Stimulated activated memory B cell treated with anti-CD40 and anti-IgM and Interleukin-4, amounts not matched to agents 10 μg/mL and 1 μg/mL and 100 μg/mL, for 72 hours (primary cell): ENCODE results near the gene RAMACL.
A peak's percentile ranks its signal among the peaks of the same experiment; 100 is the strongest.
"Not testable (repeated sequence)": the region's sequence is repeated elsewhere in the genome, so short reads cannot be mapped to it uniquely, and the experiment has no call there.

Experiments
- ATAC-seq: fragments of 150-1000 bp; cut with Tn5 transposase; 2 replicates; pipeline ENCODE4 v1.10.0; 2021
- H3K27ac Mint-ChIP-seq: one replicate; pipeline ENCODE4 v1.8.0; 2022; ENCODE audit warnings: mild to moderate bottlenecking, mixed read lengths
- H3K27me3 Mint-ChIP-seq: one replicate; pipeline ENCODE4 v1.8.0; 2022; ENCODE audit warnings: mixed read lengths
- H3K36me3 Mint-ChIP-seq: one replicate; pipeline ENCODE4 v1.8.0; 2022; ENCODE audit warnings: mixed read lengths
- H3K4me1 Mint-ChIP-seq: one replicate; pipeline ENCODE4 v1.8.0; 2022; ENCODE audit warnings: mixed read lengths
- H3K4me3 Mint-ChIP-seq: one replicate; pipeline ENCODE4 v1.8.0; 2022; ENCODE audit warnings: mild to moderate bottlenecking, moderate library complexity, mixed read lengths
- H3K9me3 Mint-ChIP-seq: one replicate; pipeline ENCODE4 v1.8.0; 2022; ENCODE audit warnings: mixed read lengths

The RAMACL gene

DNA sequence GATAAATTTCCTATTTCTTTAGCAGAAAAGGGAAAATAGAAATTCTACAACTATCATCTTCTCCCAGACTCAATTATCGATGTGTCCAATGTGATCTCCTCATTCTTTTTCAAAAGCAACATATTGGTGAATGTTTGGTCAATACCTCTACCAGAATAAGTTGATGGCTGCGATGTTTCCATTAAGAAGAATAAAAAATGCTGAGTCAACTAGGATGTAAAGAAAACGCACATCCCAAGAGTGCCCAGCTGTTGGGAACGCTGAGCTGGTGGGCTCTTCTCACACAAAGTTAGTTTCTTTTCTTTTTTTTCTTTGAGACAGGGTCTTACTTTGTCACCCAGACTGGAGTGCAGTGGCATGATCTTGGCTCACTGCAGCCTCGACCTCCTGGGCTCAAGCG is 39.8 kb downstream of the RAMACL start:
- no peaks in the 10 kb centered on the region for H3K27me3 Mint-ChIP-seq
- H3K4me1 Mint-ChIP-seq, result peaks cover 8% of the 10 kb centered on the region
- no peaks in the 10 kb centered on the region for H3K9me3 Mint-ChIP-seq
- H3K27ac Mint-ChIP-seq, result no peak overlapping the region
- no peak overlapping the region for H3K4me3 Mint-ChIP-seq
- ATAC-seq, result no peak
- peaks cover 7% of the 10 kb centered on the region for H3K36me3 Mint-ChIP-seq

DNA sequence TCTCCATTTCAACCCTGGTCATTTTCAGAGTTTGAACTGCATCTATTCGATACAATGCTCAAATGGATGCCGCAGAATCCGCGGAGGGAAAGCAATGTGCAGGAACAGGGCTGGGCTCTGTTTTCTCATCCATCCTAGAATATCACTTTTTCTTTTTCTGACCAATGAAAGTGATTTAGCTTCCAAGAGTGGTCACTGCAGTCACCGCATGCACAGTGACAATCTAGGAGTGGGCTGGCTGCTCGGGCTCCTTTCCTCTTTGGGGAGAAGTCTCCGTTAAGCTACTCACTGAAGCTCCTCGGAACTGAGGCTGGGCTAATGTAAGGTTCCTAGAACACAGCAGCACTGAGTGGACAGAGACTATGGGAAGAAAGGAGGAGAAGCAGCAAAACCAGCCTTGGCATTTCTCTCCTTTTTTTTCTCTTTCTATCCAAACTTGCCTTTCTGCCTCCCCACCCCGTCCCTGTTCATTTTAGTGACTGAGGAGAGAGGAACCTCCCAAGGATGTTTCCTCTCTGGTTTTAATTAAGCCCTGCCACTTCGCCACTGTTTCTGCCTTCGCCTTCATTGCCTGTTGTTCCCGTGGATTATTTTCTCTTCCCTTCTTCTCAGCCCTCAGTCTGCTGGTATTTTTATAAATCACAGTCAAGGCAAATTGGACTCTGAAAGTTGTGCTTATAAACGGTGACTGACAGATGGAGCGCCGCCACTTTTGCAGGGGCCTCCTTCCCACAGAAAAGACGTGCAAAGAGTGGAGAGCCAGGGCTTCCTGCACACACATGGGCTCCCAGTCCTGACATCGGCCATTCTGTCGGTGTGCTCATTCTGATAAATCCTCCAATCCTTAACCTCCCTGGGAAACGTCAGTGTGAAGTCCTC is 41.1 kb downstream of the RAMACL start:
- no peak for ATAC-seq
- no peak overlapping the region for H3K4me3 Mint-ChIP-seq
- H3K27ac Mint-ChIP-seq, result no peak overlapping the region
- H3K9me3 Mint-ChIP-seq, result no peaks in the 10 kb centered on the region
- peaks cover 21% of the 10 kb centered on the region for H3K4me1 Mint-ChIP-seq
- peaks cover 7% of the 10 kb centered on the region for H3K36me3 Mint-ChIP-seq
- no peaks in the 10 kb centered on the region for H3K27me3 Mint-ChIP-seq

DNA sequence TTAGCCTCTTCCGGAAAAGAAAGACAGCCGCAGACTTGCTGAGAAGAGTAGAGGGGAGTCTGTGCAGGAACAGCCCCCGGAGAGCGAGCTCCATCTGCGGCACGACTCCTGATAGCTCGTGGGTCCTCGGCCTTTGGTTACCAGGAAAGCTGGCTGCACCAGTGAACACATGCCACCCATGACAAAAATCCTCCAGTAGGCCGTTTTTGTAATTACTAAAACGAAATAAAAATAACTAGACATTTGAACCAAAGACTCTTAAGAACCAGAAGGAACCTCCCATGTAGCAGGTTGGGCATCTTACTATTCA is 42.2 kb downstream of the RAMACL start:
- Mint-ChIP-seq H3K4me3 (no peak overlapping the region), H3K27me3 (no peaks in the 10 kb centered on the region), H3K27ac (no peak overlapping the region), H3K9me3 (no peaks in the 10 kb centered on the region), H3K4me1 (peaks cover 22% of the 10 kb centered on the region), H3K36me3 (peaks cover 7% of the 10 kb centered on the region)
- no peak for ATAC-seq

DNA sequence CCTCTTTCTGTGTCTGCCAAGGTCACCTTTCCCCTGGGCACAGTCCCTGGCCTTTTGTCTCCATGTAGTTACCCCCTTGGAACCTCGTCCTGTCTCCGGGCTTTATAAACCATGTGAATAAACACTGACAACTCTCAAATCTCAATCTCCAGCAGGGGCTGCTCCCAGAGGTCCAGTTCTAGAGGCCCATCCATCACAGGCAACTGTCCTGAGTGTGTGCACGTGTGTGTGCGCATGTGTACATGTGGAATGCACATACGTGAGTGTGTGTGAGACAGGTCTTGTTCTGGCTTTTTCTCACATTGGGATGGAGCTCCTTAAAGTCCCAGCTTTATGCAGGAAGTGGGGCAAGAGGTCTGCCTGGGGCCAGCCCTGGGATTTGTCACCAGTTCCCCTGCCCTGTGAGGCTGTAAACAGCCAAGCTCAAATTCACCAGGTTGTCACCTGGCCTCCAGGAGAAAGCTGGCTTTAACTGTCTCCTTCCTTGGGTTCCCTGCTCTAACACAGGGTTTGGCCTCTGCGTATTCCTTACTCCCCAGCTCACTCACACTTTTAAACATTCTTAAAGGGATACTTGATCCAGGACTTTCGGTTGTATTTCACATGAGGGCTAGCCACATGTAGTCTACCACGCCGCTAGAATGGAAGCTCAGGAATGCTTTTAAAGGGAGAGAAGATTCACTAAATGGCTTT is 42.7 kb downstream of the RAMACL start:
- H3K36me3 Mint-ChIP-seq, result peaks cover 7% of the 10 kb centered on the region
- peaks cover 22% of the 10 kb centered on the region for H3K4me1 Mint-ChIP-seq
- H3K27me3 Mint-ChIP-seq, result no peaks in the 10 kb centered on the region
- no peaks in the 10 kb centered on the region for H3K9me3 Mint-ChIP-seq
- ATAC-seq, result no peak
- no peak overlapping the region for H3K27ac Mint-ChIP-seq
- H3K4me3 Mint-ChIP-seq, result no peak overlapping the region

DNA sequence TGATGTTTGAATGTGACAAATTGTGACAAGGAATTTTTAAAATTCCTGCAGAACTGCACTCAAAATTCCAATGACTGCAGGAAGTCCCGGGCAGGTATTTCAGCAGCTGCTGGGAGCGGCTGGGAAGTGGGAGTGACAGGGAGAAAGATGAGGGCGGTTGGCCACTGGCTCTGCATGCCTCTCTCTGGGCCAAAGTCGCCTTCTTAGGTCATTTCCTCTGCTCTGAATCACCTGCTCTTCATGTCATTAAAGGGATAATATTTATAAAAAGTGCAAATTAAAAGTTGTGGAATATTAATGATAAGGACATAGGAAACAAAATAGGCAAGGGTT is 43.9 kb downstream of the RAMACL start:
- no peaks in the 10 kb centered on the region for H3K27me3 Mint-ChIP-seq
- H3K36me3 Mint-ChIP-seq, result no peaks in the 10 kb centered on the region
- H3K4me1 Mint-ChIP-seq, result peaks cover 22% of the 10 kb centered on the region
- H3K4me3 Mint-ChIP-seq, result no peak overlapping the region
- no peak for ATAC-seq
- H3K27ac Mint-ChIP-seq, result peak overlapping the region; percentile 93
- no peaks in the 10 kb centered on the region for H3K9me3 Mint-ChIP-seq

DNA sequence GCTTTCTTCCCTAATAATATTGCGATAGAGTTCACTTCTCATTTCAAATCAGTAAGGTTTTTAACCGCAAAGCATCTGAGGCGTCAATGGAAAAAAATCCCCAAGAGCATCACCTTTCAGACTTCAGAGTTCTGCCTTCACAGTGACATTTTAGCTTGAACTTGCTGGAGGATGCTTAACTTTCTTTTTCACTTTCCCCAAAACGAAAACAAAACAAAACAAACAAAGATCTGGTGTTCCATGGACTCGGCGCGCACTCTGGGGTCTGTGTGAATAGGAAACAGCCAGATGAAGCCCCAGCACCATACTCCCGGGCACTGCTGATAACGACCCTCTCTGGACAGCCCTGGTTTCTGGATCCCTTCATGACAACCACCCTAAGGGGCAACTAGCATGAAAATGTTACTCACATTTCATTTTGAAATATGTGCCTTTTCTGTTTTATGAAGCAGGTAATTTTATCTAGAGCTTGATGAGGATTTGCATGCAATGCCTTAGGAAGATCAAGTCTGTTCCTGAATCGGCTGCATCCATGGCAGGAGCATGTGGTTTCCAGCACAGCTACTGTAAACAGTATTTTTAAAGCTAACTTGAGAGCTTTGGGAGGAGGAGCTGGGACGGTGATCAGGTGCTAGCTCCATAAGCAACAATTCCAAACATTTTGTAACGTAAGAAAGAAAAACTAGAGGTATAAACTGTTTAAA is 44.5 kb downstream of the RAMACL start:
- Mint-ChIP-seq H3K36me3 (peaks cover 4% of the 10 kb centered on the region), H3K9me3 (no peaks in the 10 kb centered on the region), H3K4me3 (peak overlapping the region; percentile 79), H3K4me1 (peaks cover 22% of the 10 kb centered on the region), H3K27ac (peak overlapping the region; percentile 93), H3K27me3 (no peaks in the 10 kb centered on the region)
- peak; percentile 58 for ATAC-seq

DNA sequence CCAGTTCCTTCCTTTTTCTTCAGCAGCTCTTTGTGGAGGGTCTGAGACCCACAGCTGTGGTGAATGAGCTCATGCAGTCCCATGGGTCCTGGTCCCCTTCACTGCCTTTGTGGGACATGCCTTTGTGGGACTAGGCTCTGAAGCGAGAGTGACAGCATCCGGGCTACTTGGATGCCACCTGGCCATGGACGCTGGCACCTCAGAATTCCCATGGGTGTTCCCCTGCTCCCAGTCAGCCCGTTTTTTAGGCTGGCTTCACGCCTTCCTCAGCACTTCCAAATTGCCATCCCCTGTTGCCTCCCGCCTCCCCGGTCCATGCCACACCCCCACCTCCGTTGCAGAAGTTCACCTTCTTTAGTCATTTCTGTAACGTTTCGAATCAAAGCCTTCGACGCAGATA is 45.1 kb downstream of the RAMACL start:
- peak; percentile 66 for ATAC-seq
- peak overlapping the region; percentile 79 for H3K4me3 Mint-ChIP-seq

DNA sequence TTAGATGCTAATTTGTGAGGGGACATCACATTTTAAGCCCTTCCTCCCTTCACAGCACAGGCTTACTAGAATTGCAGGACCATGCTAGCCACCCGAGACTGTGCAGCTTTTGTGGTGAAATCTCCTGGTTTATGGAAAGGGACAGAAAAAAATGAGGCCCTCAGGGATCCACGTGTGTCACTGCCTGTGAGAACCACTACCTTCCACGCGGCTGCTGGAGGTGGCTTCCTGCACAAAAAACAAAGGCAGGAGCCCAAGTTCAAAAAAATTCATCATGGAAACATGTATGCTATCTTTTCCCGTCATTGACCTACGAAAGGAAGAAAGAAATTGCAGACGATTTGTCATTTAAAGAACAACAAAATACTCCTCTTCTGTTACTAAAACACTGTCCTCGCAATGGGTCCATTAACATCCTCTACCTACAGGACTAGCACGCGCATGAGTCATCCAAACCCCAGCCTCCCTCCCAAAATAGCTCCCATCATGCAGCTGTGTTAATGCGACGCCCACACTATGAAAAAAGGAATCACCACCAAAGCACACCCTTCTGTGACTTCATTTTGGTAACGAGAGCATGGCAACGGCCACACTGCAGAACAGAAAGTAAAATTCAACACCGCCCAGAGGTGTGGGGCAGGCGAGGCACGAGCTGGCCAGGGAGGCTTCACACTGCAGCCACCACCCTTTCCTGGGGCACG is 45.7 kb downstream of the RAMACL start:
- H3K4me3 Mint-ChIP-seq, result peak overlapping the region; percentile 79
- peaks cover 22% of the 10 kb centered on the region for H3K4me1 Mint-ChIP-seq
- peak; percentile 95 for ATAC-seq
- peak overlapping the region; percentile 93 for H3K27ac Mint-ChIP-seq
- H3K9me3 Mint-ChIP-seq, result no peaks in the 10 kb centered on the region
- no peaks in the 10 kb centered on the region for H3K27me3 Mint-ChIP-seq
- peaks cover 12% of the 10 kb centered on the region for H3K36me3 Mint-ChIP-seq

More for the DNA sequence above, 45.1 kb downstream of the RAMACL start:
- peak overlapping the region; percentile 93 for H3K27ac Mint-ChIP-seq
- H3K36me3 Mint-ChIP-seq, result peaks cover 11% of the 10 kb centered on the region
- H3K4me1 Mint-ChIP-seq, result peaks cover 22% of the 10 kb centered on the region
- H3K9me3 Mint-ChIP-seq, result no peaks in the 10 kb centered on the region
- no peaks in the 10 kb centered on the region for H3K27me3 Mint-ChIP-seq

DNA sequence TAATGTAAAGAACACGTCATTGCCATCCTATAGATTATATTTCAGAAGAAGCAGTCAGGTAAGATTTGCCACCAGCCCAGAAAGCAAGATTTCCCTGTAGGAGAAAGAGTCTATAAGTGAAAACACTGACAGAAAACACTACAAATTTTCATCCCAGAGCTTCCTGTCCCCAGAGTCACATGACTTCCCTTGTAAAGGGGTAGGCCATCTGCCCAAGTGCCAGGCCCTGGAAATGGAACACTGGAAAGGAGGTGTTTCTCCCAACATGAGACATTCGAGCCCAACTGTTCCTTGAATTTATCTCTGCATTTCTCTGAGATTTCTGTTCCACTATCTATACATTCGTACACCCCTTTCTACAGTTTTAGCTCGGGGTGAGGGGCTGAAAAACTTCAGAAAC is 46.9 kb downstream of the RAMACL start:
- no peak overlapping the region for H3K27ac Mint-ChIP-seq
- no peak overlapping the region for H3K4me3 Mint-ChIP-seq

DNA sequence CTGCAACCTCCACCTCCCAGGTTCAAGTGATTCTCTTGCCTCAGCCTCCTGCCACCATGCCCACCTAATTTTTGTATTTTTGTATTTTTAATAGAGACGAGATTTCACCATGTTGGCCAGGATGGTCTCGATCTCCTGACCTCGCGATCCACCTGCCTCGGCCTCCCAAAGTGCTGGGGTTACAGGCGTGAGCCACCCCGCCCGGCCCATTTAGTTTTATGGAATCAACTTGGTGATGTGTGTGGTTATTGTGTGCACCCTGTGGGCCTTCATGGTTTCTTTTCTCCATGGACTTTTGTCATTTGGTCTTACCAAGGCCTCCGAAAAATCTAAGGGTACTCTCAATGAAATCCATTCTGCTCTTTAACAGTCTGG is 47.5 kb downstream of the RAMACL start:
- not testable (repeated sequence) for ATAC-seq, H3K9me3 Mint-ChIP-seq, H3K27me3 Mint-ChIP-seq, H3K4me3 Mint-ChIP-seq
- Mint-ChIP-seq H3K27ac (peak overlapping the region; percentile 32), H3K36me3 (peaks cover 18% of the 10 kb centered on the region), H3K4me1 (peaks cover 22% of the 10 kb centered on the region)

More for the DNA sequence above, 46.9 kb downstream of the RAMACL start:
- no peak for ATAC-seq
- Mint-ChIP-seq H3K4me1 (peaks cover 22% of the 10 kb centered on the region), H3K27me3 (no peaks in the 10 kb centered on the region), H3K9me3 (no peaks in the 10 kb centered on the region), H3K36me3 (peaks cover 18% of the 10 kb centered on the region)

DNA sequence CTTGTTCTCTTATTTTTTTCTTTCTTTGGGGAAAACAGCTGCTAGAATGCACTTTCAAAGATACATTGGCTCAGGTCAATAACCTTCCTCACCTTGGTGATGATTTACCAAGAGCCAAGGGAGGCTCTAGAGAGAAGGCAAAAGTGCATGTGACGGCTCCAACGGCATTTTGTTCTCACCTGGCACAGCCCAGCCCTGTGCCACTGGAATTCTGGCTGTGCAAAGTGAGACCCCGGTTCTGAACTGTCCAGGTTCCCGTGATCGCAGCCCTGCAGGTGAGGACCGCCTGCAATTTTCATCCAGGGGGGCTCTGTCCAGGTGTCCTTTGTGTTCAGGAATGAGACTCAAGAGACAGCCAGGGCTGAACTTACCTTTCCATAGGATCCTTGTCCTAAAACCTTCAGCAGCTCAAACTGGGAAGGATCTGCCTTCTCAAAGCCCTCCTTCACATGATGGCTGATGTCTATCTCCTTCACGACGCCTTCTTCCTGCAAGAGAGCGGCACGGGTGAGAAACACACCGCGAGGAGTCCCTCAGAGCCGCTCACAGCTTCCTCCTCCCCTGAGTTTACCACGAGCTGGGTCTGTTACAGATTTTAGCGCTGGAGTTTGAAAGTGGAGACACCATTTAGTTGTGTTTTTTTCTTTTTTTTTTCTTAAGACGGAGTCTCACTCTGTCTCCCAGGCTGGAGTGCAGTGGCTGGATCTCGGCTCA is 48.0 kb downstream of the RAMACL start:
- peaks cover 22% of the 10 kb centered on the region for H3K4me1 Mint-ChIP-seq
- H3K36me3 Mint-ChIP-seq, result peaks cover 18% of the 10 kb centered on the region
- H3K27ac Mint-ChIP-seq, result peak overlapping the region; percentile 32
- no peak overlapping the region for H3K4me3 Mint-ChIP-seq
- H3K9me3 Mint-ChIP-seq, result no peaks in the 10 kb centered on the region
- H3K27me3 Mint-ChIP-seq, result no peaks in the 10 kb centered on the region
- ATAC-seq, result no peak

DNA sequence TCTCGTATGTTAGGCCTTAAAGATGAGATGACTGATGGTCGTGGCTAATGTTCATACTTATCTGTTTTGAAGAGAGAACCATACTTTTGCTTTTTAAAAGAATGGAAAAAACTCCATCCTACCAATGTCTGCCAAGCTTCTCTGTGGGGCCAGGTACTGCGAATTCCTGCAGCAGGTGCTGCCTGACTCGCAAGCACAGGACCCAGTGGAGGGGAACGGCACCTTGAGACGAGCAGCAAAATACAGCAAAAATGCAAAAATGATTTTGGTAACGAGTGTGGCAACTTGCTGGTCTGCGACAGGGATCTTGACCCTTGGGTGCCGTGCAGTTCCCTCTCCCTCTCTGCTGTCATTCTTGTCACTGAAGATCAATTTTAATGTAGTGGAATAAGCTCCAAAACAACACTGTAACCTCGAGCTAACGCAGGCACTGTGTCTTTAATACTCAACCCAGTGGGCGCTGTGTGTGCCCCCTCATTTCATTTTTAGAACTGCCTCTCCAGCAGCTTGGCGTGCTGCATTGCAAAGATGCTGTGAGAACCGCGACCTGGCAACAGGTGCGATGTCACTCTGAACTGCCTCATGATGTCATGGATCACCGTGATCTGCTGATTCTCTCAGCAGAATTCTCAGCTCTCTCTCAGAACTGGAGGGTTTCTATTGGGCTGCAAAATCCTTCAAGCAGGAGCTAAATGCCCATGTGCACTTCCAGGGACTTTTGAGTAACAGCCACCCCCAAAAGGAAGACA is 51.6 kb downstream of the RAMACL start:
- Mint-ChIP-seq H3K27ac (no peak overlapping the region), H3K36me3 (peaks cover 37% of the 10 kb centered on the region), H3K4me1 (no peaks in the 10 kb centered on the region), H3K4me3 (no peak overlapping the region), H3K27me3 (no peaks in the 10 kb centered on the region), H3K9me3 (no peaks in the 10 kb centered on the region)
- no peak for ATAC-seq

DNA sequence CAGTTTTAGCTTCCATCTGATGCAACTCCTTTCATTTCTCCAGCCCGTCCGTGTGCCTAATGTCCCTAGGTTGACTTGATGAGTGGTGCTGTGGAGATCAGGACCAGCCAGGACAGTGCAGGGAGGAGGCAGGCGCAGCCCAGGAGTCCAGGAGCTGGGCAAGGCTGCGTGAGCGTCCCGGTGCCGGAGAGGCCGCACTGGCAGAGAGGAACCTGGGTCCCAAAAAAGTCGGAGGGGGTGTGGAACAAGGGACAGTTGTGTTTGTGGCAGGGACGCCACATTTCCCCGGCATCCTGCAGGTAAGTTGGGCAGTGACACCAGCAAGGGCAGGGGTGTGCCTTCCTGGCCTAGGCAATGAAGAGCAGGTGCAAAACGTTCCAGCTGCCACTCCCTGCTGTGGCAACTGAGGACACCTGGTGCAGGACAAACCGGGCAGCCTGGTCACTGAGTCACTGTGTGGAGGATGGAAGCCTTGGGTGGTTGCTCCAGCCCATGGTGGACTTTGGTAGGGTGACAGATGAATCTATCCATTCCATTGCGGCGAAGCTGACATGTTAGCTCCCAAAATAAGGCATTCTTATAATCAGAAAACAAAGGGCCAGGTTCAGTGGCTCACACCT is 53.2 kb downstream of the RAMACL start:
- H3K4me3 Mint-ChIP-seq, result no peak overlapping the region
- H3K27me3 Mint-ChIP-seq, result no peaks in the 10 kb centered on the region
- no peak overlapping the region for H3K27ac Mint-ChIP-seq
- no peak for ATAC-seq
- H3K36me3 Mint-ChIP-seq, result peaks cover 40% of the 10 kb centered on the region
- no peaks in the 10 kb centered on the region for H3K4me1 Mint-ChIP-seq
- no peaks in the 10 kb centered on the region for H3K9me3 Mint-ChIP-seq
